Testis (tissue), 3 donors: ENCODE data around the gene CAPN9. TPM values are rescaled to one million over a fixed set of nuclear protein-coding genes. Genes with fewer than 3 reads are reported as not detected.

Source experiments
- DNase-seq: peaks from one replicate; pipeline ENCODE4 v3.0.0-alpha.2; 2019
- H3K27ac ChIP-seq, 2 donors: fragments of 200-600 bp; sonication (generic); one replicate each; pipeline ENCODE4 v1.5.1; 2019
- H3K27me3 ChIP-seq: fragments of 200-600 bp; sonication (generic); one replicate; pipeline ENCODE4 v1.5.1; 2019
- H3K36me3 ChIP-seq: fragments of 200-600 bp; sonication (generic); one replicate; pipeline ENCODE4 v1.5.1; 2017; ENCODE audit warnings: low read depth; ENCODE audit errors: missing control alignments
- H3K4me1 ChIP-seq: fragments of 200-600 bp; sonication (generic); one replicate; pipeline ENCODE4 v1.5.1; 2019
- H3K4me3 ChIP-seq, 2 donors: fragments of 200-600 bp; sonication (generic); one replicate each; pipeline ENCODE4 v1.5.1; 2017 to 2019
- H3K9me3 ChIP-seq: fragments of 200-600 bp; sonication (generic); one replicate; pipeline ENCODE4 v1.5.1; 2017
- POLR2A ChIP-seq: fragments of 450-650 bp; IDR thresholded peaks from one replicate; pipeline ENCODE4 v1.6.1; 2017; ENCODE audit warnings: antibody characterized with exemption, mild to moderate bottlenecking, moderate library complexity
- WGBS, 2 donors: methylation state at CpG; one replicate each; pipeline ENCODE4 v1.1.5; 2018; 5-methylcytosine and 5-hydroxymethylcytosine counted together
- intact Hi-C: fragments of 100-400 bp; cut with DNase I; formaldehyde crosslinking; loops from one replicate; pipeline ENCODE4 v1.15.1; 2023; ENCODE audit warnings: low total_unique reads
- polyA plus RNA-seq: library from polyadenylated mRNA; stranded (reverse); fragments of 350-450 nt; fragmentation: Illumina TruSeq; extraction: RNeasy Lipid Tissue Mini Kit (QIAGEN cat#74804); gene quantifications from one replicate; pipeline ENCODE4 v1.2.3, GENCODE V29; 2014; ENCODE audit warnings: low read depth, low replicate concordance; ENCODE audit not compliant: insufficient read depth
- total RNA-seq, 2 donors: library from RNA; depleted of rRNA; stranded (reverse); fragments of >200 nt; gene quantifications; one replicate each; pipeline ENCODE4 v1.2.3, GENCODE V29; 2016
- TF ChIP-seq, protein P1 (sequence below), 3 experiments: fragments of 450-650 bp in 2 of 3; fragments of 200-600 bp in 1 of 3; sonication (generic) in 1 of 3; IDR thresholded peaks; one replicate each; pipeline ENCODE4 v1.5.1; 2016 to 2019; ENCODE audit warnings: antibody characterized with exemption in 3 of 3, mild to moderate bottlenecking in 2 of 3, moderate library complexity in 1 of 3

CAPN9 gene
- total and polyA plus RNA-seq, 3 donors from 2014 or later: 0.16 to 0.34 (median 0.25) TPM

DNA sequence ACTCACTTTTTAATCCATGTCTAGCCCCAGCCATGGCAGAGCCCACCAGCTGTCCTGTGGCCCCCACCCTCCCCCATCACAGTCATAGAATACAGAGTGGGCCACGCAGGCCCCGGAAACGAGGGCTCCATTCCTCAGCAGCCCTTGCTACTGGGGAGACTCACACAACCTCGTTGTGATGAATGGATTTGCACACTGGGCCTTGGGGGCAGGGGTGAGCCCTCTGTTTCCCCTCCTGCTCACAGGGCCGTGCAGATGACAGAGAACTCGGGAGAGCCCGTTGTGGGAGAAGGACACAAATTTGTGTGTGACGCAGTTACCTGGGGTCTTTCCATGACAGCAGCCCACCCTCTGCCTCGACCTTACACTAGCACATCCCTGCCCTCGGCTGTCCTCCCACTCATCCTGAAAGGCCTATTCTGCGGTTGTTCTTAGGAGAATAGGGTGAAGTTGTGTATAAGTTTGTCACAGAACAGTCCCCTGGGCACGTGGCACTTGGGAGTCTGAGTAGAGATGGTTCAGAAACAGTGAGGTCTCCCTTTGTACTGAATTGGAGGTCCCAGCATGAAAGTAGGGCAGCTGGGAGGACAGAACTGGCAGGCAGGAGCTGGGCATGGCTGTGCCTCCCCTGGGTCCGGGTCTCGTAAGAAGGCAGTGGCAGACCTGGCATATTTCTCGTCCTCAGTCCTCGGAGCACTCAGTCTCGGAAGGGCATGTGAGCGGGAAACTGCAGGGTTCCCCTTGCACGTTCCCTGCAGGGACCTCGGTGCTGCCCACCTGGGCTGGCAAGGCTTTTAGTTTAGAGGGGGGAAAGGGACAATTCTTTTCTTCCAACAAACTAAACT, 40.1 kb upstream of the CAPN9 start:
- H3K4me3 ChIP-seq: no peak overlapping the region
- H3K27ac ChIP-seq: no peak overlapping the region
- TF ChIP-seq POLR2A: no peak
- TF ChIP-seq, protein P1, sequence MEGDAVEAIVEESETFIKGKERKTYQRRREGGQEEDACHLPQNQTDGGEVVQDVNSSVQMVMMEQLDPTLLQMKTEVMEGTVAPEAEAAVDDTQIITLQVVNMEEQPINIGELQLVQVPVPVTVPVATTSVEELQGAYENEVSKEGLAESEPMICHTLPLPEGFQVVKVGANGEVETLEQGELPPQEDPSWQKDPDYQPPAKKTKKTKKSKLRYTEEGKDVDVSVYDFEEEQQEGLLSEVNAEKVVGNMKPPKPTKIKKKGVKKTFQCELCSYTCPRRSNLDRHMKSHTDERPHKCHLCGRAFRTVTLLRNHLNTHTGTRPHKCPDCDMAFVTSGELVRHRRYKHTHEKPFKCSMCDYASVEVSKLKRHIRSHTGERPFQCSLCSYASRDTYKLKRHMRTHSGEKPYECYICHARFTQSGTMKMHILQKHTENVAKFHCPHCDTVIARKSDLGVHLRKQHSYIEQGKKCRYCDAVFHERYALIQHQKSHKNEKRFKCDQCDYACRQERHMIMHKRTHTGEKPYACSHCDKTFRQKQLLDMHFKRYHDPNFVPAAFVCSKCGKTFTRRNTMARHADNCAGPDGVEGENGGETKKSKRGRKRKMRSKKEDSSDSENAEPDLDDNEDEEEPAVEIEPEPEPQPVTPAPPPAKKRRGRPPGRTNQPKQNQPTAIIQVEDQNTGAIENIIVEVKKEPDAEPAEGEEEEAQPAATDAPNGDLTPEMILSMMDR (IDR thresholded peaks at IDR 0.05): no peak
- intact Hi-C loops: no loop called here
- no peaks in the 10 kb centered on the region for H3K9me3 ChIP-seq
- no peaks in the 10 kb centered on the region for H3K4me1 ChIP-seq
- H3K36me3 ChIP-seq: no peaks in the 10 kb centered on the region
- 81 to 90% methylated on average over 19 to 20 of the region's 20 CpGs for WGBS, 2 donors
- H3K27me3 ChIP-seq: no peaks in the 10 kb centered on the region
- DNase-seq: no peak

DNA sequence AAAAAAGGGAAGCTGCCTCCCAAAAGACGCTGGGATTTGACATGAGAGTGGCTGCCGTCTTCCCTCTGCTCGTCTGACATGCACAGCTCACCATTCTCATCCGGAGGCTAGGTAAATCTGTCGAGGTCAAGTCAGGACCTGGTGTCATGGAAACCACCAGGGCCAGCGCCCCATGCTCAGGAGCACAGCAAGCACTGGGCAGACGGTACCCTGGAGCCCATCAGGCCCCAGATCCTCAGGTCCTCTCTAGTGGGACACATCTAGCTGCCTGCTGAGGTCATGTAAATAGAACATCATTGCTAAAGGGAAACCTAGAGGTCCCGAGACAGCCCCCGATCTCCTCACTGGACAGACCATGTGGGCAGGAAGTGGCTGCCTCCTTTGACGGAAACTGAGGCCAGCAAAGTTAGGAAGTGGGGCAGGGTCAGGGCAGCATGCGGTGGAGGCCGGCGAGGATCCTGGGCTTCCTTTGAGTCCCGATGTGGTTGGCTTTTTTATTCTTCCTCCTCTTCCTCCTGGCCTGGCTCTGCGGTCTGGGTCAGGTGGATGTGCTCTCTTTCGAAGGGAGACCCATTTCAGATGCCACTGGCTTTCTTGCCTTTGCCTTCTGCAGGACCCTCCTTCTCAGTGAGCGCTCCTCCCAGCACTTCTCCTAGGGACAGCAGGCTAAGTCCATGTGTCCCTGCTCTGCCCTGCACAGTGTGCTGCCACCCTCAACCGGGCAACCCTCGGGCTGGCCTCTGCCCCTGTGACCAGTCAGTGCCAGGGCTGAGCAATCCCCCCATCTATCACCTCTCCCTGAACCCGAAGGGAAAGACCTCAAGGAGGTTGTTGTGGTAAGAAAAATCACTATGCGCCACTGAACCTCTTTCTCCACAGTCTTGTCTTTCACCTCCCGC, 39.2 kb upstream of the CAPN9 start:
- Histone ChIP-seq H3K4me1 (no peaks in the 10 kb centered on the region), H3K36me3 (no peaks in the 10 kb centered on the region), H3K27me3 (no peaks in the 10 kb centered on the region), H3K27ac (no peak overlapping the region), H3K9me3 (no peaks in the 10 kb centered on the region), H3K4me3 (no peak overlapping the region)
- TF ChIP-seq POLR2A: no peak
- TF ChIP-seq, protein P1 (IDR thresholded peaks at IDR 0.05): no peak
- intact Hi-C loops: no loop called here
- no peak for DNase-seq
- WGBS, 2 donors: 84 to 86% methylated on average over 17 to 22 of the region's 22 CpGs

DNA sequence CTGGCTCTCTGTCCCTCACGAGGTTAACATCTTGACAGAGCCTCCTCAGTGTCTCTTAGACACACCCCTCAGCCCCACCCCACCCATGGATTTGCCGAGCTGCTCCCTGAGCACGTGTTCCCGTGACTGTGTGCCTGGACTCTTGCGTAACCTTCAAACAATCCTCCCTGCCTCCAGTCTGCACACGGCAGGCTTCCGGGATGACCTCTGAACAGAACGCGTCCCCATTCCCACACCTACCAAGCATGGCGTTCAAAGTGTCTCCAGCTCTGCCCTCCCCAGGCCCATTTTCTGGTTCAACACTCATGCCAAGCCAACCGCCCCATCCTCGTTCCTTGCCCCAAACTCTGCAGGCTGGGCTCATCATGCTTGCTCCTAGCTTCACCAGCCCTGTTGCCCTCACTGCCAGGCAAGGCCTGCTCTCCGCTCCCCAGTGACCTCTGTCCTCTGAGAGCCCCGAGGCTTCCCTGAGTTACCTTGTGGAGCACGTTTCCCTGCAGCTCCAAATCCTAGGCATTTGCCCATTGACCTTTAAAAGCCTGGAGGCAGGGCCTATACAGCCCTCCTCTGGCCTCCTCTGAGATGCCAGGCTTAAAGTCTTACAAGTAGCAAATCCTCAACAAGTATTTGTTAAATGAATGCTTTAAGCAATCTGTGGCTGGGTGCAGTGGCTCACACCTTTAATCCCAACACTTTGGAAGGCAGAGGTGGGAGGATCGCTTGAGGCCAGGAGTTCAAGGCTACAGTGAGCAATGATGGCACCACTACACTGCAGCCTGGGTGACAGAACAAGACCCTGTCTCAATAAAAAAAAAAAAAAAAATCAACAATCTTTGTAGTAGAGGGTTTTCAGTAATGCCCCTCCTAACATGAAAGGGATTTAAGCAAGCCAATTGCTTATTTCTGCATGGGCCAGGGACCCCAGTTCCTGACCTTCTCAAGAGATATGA, 38.3 kb upstream of the CAPN9 start:
- DNase-seq: no peak
- Histone ChIP-seq H3K27ac (no peak overlapping the region), H3K27me3 (no peaks in the 10 kb centered on the region), H3K9me3 (no peaks in the 10 kb centered on the region), H3K36me3 (no peaks in the 10 kb centered on the region), H3K4me3 (no peak overlapping the region), H3K4me1 (no peaks in the 10 kb centered on the region)
- WGBS, 2 donors: 89 to 93% methylated on average over 16 of the region's 16 CpGs
- intact Hi-C loops: no loop called here
- no peak for TF ChIP-seq POLR2A
- TF ChIP-seq, protein P1 (IDR thresholded peaks at IDR 0.05): no peak

DNA sequence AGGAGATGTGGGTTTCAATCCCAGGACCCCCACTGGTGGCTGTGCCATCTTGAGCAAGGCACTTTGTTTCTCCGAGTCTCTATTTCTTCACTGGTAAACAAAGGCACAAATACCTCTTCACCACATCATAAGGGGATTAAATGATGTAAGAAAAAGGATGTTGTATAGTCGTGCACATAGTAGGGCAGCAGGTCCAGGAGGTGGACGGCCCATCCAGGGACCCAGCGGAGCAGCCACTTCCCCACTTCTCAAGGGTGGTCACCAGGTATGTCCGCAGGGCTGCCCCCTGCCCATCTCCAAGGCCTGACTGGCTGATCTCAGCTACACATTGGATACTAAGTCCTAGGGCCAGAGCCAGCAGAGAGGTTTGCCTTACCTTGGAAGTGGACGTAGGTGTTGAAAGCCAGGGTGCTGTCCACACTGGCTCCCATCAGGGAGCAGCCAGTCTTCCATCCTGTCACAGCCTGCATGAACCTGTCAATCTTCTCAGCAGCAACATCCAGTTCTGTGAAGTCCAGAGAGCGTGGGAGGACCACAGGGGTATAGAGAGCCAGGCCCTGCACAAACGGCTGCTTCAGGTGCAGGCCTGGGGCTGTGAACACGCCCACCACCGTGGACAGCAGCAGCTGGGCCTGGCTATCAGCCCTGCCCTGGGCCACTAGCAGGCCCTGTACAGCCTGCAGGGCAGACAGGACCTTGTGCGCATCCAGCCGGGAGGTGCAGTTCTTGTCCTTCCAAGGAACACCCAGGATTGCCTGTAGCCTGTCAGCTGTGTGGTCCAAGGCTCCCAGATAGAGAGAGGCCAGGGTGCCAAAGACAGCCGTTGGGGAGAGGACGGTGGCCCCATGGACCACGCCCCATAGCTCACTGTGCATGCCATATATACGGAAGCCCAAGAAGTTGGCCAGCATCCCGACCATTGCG, 37.3 kb upstream of the CAPN9 start:
- no peak overlapping the region for H3K27ac ChIP-seq
- no peak overlapping the region for H3K4me3 ChIP-seq
- 88 to 90% methylated on average over 10 to 18 of the region's 18 CpGs for WGBS, 2 donors
- H3K36me3 ChIP-seq: no peaks in the 10 kb centered on the region
- H3K4me1 ChIP-seq: peaks cover 8% of the 10 kb centered on the region
- H3K9me3 ChIP-seq: no peaks in the 10 kb centered on the region
- TF ChIP-seq POLR2A: no peak
- TF ChIP-seq, protein P1 (IDR thresholded peaks at IDR 0.05): no peak
- DNase-seq: no peak
- H3K27me3 ChIP-seq: no peaks in the 10 kb centered on the region
- intact Hi-C loops: no loop called here
